K562 (cell line): Measurements from ENCODE around the gene THADA.

Experiments used
- C11orf30 ChIP-seq: fragments of 450-650 bp; IDR thresholded peaks from 2 replicates; pipeline ENCODE4 v1.6.1; 2016; ENCODE audit warnings: low read depth, mild to moderate bottlenecking
- LARP7 ChIP-seq: fragments of 450-650 bp; IDR thresholded peaks from 2 replicates; pipeline ENCODE4 v1.6.1; 2016
- MAZ ChIP-seq, 2 experiments: fragments of 450-650 bp in 1 of 2; sonication (generic) in 1 of 2; formaldehyde crosslinking; IDR thresholded peaks in 1 of 2; conservative IDR thresholded peaks in 1 of 2; 2 replicates each; pipeline versions ENCODE4 v1.4.0 to v1.5.0; 2020; ENCODE audit warnings: mild to moderate bottlenecking in 1 of 2, missing genetic modification reagents in 1 of 2
- SMAD1 ChIP-seq: fragments of 150-350 bp; IDR thresholded peaks from 2 replicates; pipeline ENCODE4 v1.6.1; 2014; ENCODE audit warnings: low read length, low read depth; ENCODE audit not compliant: partially characterized antibody
- SMARCC2 ChIP-seq: fragments of 450-650 bp; IDR thresholded peaks from 2 replicates; pipeline ENCODE4 v1.6.1; 2017; ENCODE audit warnings: antibody characterized with exemption, moderate library complexity, mild to moderate bottlenecking, low read depth
- SP1 ChIP-seq: sonication (generic); formaldehyde crosslinking; IDR thresholded peaks from 2 replicates; pipeline ENCODE4 v1.8.1; 2022; ENCODE audit warnings: mild to moderate bottlenecking, missing genetic modification reagents
- TSHZ1 ChIP-seq: fragments of 250-450 bp; sonication (Bioruptor Pico); IDR thresholded peaks from 2 replicates; pipeline ENCODE4 v1.4.0; 2020; ENCODE audit warnings: mild to moderate bottlenecking, moderate library complexity
- XRCC5 ChIP-seq: fragments of 200-400 bp; formaldehyde crosslinking; IDR thresholded peaks from 2 replicates; pipeline ENCODE4 v1.6.1; 2017; ENCODE audit warnings: low read depth, mild to moderate bottlenecking, low read length
- TF ChIP-seq, protein P1 (sequence below), 3 experiments: IDR thresholded peaks in 2 of 3; conservative IDR thresholded peaks in 1 of 3; 2 replicates each; pipeline ENCODE4 v1.5.1; 2011 to 2012; ENCODE audit warnings: low read length in 3 of 3, mild to moderate bottlenecking in 3 of 3, control low read depth in 2 of 3, improper control_type of control experiment in 1 of 3, inconsistent platforms in 1 of 3, low read depth in 1 of 3, mixed read lengths in 1 of 3, moderate library complexity in 1 of 3; ENCODE audit not compliant: insufficient read depth in 2 of 3
- TF ChIP-seq, protein P2 (sequence below), 2 experiments: fragments of 450-650 bp; formaldehyde crosslinking in 1 of 2; IDR thresholded peaks; 2 replicates each; pipeline versions ENCODE4 v1.4.0 to v1.6.1; 2014 to 2020; ENCODE audit warnings: mild to moderate bottlenecking in 2 of 2, borderline replicate concordance in 1 of 2, low read depth in 1 of 2

- TF ChIP-seq XRCC5 (no peak), SMARCC2 (no peak), TSHZ1 (CRISPR knock-in tag) (no peak), SP1 (CRISPR knock-in tag) (no peak), MAZ (CRISPR knock-in tag; conservative IDR thresholded peaks at IDR 0.05 in 1 of 2, IDR thresholded peaks at IDR 0.05 in 1 of 2) (no peak), SMAD1 (no peak), LARP7 (no peak), C11orf30 (no peak)
- TF ChIP-seq, protein P1, sequence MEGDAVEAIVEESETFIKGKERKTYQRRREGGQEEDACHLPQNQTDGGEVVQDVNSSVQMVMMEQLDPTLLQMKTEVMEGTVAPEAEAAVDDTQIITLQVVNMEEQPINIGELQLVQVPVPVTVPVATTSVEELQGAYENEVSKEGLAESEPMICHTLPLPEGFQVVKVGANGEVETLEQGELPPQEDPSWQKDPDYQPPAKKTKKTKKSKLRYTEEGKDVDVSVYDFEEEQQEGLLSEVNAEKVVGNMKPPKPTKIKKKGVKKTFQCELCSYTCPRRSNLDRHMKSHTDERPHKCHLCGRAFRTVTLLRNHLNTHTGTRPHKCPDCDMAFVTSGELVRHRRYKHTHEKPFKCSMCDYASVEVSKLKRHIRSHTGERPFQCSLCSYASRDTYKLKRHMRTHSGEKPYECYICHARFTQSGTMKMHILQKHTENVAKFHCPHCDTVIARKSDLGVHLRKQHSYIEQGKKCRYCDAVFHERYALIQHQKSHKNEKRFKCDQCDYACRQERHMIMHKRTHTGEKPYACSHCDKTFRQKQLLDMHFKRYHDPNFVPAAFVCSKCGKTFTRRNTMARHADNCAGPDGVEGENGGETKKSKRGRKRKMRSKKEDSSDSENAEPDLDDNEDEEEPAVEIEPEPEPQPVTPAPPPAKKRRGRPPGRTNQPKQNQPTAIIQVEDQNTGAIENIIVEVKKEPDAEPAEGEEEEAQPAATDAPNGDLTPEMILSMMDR (IDR thresholded peaks at IDR 0.05 in 2 of 3, conservative IDR thresholded peaks at IDR 0.05 in 1 of 3; ENCODE audit: insufficient read depth in 2 of 3, low read depth in 1 of 3, low read length in 3 of 3) = no peak
- TF ChIP-seq, protein P2, sequence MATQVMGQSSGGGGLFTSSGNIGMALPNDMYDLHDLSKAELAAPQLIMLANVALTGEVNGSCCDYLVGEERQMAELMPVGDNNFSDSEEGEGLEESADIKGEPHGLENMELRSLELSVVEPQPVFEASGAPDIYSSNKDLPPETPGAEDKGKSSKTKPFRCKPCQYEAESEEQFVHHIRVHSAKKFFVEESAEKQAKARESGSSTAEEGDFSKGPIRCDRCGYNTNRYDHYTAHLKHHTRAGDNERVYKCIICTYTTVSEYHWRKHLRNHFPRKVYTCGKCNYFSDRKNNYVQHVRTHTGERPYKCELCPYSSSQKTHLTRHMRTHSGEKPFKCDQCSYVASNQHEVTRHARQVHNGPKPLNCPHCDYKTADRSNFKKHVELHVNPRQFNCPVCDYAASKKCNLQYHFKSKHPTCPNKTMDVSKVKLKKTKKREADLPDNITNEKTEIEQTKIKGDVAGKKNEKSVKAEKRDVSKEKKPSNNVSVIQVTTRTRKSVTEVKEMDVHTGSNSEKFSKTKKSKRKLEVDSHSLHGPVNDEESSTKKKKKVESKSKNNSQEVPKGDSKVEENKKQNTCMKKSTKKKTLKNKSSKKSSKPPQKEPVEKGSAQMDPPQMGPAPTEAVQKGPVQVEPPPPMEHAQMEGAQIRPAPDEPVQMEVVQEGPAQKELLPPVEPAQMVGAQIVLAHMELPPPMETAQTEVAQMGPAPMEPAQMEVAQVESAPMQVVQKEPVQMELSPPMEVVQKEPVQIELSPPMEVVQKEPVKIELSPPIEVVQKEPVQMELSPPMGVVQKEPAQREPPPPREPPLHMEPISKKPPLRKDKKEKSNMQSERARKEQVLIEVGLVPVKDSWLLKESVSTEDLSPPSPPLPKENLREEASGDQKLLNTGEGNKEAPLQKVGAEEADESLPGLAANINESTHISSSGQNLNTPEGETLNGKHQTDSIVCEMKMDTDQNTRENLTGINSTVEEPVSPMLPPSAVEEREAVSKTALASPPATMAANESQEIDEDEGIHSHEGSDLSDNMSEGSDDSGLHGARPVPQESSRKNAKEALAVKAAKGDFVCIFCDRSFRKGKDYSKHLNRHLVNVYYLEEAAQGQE (IDR thresholded peaks at IDR 0.05; ENCODE audit: borderline replicate concordance) = no peak
- TF ChIP-seq, protein P2 (CRISPR knock-in tag; IDR thresholded peaks at IDR 0.05; ENCODE audit: low read depth) = no peak
Observed at GRCh38 chr2:43218155-43218701, 377.6 kb downstream of the THADA start.
